Measurements from ENCODE around the gene PARP3.

Gene PARP3

GRCh38 chr3:51966922-51967383 lies 24.8 kb downstream of the PARP3 start:
- no peak for DNase-seq (ENCODE audit: low read depth)

DNA sequence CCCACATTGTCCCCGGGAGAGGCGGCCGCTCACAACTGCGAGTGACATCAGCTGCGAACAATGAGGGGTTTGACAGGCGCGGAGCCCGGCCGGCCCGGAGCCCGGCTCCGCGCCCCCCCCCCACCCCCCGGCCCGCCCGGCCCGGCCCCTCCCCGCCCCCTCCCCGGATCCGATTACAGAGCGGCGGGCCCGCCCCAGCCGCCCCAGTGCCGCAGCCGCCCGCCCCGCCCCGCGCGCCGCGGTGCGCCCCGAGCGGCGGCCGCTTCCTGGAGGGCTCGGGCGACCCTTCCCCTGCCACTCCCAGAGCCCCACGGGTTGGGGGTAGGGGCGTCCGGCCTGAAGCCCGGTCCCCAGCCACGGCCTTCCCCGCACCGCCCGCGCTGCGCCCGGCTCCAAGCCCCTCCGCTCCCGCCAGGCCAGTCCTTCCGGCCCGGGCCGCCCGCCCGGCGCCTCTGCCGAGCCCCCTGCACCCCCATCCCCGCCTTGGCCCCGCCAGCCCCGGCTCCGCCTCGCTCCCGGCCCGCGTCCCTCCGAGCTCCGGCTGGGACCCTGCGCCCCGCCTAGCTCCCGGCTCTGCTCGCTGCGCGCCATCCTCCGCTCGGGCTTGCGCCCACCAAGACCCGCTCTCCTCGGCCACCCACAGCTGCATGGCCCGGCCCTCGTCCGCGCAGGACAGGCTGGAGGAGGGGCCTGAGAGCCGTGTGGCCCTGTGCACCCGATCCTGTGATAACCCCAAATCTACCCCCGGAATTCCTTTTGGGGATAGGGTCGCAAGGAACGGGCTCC lies 25.4 kb downstream of the PARP3 start, which contains the start of gene PCBP4:
Gene PCBP4 (minus strand): TSS at position 71 of the 786 bp plus-strand sequence. CDS start 6,214 bp downstream, outside the sequence.
- no peak for DNase-seq (ENCODE audit: low read depth)

- no peak for DNase-seq (ENCODE audit: low read depth)
Measured at GRCh38 chr3:51968170-51968775, 26.1 kb downstream of the PARP3 start.

DNA sequence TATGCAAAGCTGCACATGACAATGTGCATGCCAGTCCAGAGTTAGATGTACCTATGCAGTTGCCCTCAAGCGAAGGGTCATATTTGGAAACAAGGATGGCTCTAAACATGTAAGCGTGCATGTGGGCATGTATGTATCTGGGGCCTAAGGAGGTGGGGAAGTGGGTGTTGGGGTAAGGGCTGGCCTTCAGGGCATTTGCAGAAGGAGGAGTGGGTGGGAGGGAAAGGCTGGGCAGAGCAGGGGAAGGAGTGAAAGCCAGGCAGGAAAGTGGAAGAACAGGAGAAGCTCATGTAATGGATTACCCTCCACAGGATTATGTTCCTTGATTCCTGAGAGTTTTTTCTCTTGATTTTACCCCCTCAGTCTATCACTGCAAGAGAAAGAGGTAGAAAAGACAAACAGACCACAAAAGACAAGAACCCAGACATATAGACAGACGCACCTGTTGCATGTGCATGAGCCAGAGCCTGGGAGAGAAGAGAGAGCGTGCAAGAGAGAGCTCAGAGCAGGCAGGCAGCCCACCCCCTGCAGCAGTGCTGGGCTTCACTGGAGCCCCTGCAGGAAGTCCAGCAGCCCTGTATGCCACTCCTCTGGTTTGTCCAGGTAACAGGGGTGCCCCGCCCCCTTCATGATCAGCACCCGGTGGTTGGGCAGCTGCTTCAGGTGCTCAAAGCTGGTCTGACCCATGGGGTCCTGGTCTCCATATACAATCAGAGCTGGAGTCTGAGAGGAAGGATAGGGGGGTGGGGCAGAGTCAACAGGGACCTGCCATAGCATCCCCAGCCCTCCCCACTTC lies 26.9 kb downstream of the PARP3 start:
- DNase-seq (ENCODE audit: low read depth): no peak

DNA sequence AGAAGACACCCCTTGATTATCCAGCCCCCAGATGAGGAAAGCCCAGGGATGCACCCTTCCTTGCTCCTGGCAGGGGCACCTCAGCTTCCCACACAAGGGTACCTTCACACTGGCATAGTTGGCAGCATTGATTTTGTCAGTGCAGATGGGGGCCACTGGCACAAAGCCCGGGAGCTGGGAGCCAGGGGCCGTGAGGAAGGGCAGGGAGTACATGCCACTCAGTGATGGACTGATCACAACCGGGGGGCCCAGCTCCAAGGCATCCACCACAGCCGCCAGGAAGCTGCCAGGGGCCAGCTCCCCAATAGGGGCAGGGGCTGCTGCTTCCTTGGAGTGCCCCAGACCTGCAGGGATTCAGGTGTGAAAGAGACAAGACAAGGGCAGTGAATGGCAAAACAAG lies 27.7 kb downstream of the PARP3 start:
- no peak for DNase-seq (ENCODE audit: low read depth)

GRCh38 chr3:51970606-51971300 lies 28.6 kb downstream of the PARP3 start:
- no peak for DNase-seq (ENCODE audit: low read depth)

GRCh38 chr3:51971350-51971749 lies 29.2 kb downstream of the PARP3 start:
- DNase-seq (ENCODE audit: low read depth): no peak

GRCh38 chr3:51974277-51974962 lies 32.3 kb downstream of the PARP3 start:
- no peak for DNase-seq (ENCODE audit: low read depth)

DNA sequence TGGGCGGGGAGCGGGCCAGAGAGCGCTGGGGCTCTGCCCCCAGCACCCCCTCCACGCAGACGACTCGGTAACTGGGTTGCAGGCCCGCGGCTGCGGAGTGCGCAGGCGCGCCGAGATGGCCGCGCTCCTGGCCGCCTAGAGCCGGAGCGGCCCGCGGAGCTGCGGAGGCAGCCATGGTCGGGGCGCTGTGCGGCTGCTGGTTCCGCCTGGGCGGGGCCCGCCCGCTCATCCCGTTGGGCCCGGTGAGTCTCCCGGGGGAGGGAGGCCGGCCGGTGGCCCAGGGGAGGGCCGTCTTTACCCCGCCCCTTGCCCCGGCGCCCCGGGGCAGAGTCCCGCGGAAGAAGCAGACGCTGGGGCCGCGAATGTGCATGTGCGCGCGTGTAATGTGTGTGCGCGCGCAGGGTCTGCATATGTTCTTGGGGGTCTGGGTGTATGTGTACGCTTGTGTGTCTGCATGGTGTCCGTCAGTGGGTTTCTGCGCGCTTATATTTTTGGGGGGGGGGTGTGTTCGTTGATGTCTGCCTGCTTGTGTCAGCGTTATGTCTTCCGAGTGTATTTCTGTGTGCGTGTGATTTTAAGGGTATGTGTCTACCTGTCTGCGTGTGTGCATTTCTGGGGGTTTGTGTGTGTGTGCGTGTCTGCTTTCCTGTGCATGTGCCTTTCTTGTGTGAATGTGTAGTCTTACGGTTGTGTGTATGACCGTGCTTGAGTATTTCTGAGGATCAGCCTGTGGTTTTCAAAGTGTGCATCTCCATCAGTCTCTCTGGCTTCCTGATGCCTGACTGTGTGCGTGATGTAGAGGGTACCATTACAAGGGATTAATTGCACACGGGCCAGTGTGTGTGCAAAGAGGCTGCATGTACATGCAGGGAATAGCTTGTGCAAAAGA lies 33.0 kb downstream of the PARP3 start, which contains the start of gene ABHD14A:
Gene ABHD14A (plus strand): TSS at position 102 of the 889 bp plus-strand sequence. CDS start 72 bp downstream, at position 174.
- DNase-seq (ENCODE audit: low read depth): no peak

- no peak for DNase-seq (ENCODE audit: low read depth)
Measured at GRCh38 chr3:51975852-51976549, 33.8 kb downstream of the PARP3 start.

DNA sequence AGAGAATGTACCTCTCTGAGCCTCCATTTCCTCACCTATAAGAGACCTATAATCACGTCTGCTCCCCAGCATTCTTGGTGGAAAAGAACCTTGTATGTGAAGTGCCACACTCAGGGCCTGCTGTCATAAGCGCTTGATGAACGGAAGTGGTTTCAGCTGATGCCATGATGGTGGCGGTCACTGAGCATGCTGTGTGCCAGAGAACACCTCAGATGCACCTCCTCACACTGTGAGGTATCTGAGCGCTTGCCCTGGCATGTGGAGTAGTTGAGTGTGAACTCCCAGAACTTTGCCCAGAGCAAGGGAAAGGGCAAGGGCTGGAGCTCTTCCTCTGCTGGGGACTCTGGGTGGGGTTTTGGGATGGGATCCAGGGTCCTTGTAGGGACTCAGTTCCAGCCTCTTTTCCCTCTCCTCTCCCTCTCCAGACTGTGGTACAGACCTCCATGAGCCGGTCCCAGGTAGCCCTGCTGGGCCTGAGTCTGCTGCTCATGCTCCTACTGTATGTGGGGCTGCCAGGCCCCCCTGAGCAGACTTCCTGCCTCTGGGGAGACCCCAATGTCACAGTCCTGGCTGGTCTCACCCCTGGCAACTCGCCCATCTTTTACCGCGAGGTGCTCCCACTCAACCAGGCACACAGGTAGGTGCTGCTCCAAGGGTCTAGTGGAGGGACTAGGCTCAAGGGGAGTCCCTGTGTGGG lies 35.4 kb downstream of the PARP3 start:
- no peak for DNase-seq (ENCODE audit: low read depth)

GRCh38 chr3:51978143-51978502 lies 36.0 kb downstream of the PARP3 start:
- DNase-seq (ENCODE audit: low read depth): no peak

DNA sequence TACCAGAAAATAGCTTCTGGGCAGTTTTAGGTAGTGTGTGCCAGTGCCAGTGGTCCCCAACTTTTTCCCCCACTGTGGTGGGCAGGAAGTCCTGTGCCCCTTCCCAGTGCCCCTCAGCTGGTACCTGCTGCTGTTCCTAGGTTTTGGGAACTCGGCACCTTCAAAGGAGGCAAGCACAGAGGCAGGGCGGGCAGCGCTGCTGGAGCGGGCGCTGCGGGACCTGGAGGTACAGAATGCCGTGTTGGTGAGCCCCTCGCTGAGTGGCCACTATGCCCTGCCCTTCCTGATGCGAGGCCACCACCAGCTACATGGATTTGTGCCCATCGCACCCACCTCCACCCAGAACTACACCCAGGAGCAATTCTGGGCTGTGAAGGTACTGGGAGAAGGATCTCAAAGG lies 38.1 kb downstream of the PARP3 start:
- DNase-seq (ENCODE audit: low read depth): no peak

GRCh38 chr3:51982352-51982837 lies 40.2 kb downstream of the PARP3 start:
- no peak for DNase-seq (ENCODE audit: low read depth)

DNA sequence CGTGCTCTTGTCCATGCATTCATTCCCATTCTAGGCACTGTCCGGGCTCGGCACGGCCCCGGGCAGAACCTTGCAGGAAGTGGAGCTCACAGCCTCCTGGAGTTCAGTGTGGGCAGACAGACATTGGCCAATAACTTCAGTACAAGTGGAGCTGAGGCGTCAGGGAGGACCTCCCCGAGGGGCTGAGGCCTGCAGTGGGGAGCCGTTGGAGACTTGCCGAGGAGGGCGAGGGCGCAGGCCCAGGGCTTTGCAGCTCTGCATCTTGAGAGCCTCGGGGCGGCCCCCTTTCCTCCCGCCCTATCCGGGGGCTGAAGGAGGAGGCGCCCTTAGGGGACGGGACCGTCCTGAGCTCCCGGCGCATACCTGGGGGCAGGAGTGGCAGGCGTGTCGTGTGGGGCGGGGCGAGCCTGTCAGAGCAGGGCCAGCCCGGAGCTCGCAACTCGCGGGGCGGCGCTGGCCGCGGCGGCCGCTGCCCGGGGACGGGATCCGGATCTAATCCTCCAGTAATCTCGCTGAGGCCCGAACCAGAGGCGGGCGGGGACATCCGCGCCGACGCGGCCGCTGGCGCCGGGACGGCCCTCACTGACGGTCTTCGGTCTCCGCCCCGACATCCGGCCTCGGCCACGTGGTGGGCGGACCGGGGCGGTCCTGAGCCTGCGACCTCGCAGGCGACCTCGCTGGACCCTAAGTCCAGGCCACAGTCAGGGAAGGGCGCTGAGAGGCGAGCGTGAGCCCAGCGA lies 40.8 kb downstream of the PARP3 start, which contains the start of gene ACY1:
Gene ACY1 (plus strand): TSS at position 698 of the 740 bp plus-strand sequence. CDS start 530 bp downstream, outside the sequence.
- peak; percentile 66 for DNase-seq (ENCODE audit: low read depth)

DNA sequence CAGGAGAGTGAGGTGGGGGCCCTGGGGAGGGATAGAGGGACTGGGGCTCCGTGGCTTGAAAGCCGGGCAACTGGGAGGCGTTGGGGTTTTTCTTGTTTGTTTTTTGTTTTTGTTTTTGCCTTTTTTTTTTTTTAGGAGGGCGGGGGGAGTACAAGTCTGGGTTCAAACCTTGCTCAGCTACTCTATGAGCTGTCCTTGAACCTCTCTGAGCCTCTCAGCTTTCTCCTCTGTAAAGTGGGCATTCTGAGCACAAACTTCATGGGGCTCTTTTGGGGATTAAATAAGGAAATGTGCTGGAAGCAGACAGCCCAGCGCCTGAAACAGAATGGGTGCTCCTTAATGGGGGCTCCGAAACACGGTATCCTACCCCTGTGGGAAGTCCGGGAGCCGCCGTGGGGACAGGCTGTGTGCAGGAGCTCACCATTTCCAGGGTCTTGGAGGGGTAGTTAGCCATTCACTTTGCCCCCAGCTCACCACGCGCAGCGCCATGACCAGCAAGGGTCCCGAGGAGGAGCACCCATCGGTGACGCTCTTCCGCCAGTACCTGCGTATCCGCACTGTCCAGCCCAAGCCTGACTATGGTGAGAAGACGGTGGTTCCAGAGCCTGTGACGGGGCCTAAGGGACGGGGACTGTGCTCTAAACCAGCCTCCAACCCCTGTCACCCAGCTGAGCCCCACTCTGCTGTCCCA lies 41.6 kb downstream of the PARP3 start:
- DNase-seq (ENCODE audit: low read depth): no peak

- DNase-seq (ENCODE audit: low read depth): no peak
Measured at GRCh38 chr3:51984269-51984647, 42.1 kb downstream of the PARP3 start.

Measured in HS-27A (cell line).